ENCODE data around the gene MAOA.
"Not testable (repeated sequence)": the region's sequence is repeated elsewhere in the genome, so short reads cannot be mapped to it uniquely, and the experiment has no call there.

Gene MAOA

DNA sequence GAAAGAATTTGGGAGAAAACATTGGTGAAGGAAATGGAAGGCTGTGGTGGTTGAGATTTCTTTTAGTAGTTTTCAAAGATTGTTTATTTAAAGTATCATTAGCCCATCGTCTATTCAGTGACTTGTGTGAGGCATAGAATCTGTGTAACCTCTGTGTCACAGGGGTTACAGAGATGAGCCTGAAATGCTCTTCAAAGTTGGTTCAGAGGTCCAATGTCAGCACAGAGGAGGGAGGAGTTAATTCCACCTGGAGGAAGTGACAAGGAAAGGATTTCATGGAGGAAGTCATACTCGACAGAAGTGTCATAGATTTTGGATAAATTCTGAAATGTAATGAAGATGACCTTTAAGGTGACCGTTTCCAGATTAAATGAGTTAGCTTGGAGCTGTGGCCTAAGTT, 8.2 kb downstream of the MAOA start:
- no peak for DNase-seq

DNA sequence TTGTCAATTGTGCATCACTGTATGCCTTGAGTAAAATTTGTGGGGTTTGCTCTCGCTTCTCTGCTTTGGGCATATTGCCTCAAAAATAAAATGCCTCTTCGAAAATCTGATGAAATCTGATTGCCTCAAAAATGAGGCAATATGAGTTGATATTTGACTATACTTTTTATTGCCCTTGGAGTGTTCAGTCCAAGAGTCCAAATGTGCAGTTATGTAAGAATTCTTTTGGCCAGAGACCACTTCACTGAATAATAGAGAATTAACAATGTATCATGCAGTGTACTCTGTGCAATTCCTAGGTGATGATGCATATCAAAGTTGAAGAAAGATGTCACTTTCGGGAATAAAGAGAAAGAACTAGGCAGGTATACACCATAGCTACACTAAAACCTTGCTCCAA, 8.6 kb downstream of the MAOA start:
- DNase-seq = no peak

DNA sequence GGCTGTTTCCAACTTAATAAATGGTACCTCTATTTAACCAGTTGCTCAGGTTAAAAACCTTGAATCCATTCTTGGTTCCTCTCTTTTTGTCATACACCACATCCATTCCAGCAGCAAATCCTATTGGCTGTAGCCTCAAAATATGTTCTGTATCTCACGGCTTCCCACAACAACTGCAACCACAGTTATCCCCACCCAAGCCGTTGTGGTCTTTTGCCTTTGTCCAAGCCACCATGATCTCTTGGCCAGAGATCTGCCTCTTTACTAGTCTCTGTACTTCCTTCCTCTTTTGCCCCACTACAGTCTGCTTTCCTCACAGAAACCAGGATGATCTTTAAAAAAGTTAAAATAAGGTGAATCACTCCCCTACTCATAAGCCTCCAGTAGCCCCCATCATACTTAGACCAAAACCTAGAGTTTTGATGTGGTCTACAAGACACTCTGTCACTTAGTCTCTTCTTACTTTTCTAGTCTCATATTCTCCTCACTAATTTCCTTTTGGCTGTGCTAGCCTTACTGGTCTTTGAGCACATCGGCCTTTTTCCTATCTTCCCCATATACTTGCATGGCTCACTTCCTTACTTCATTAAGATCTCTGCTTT, 10.3 kb downstream of the MAOA start:
- DNase-seq = no peak

- not testable (repeated sequence) for DNase-seq
Observed at GRCh38 chrX:43675965-43676628, 20.0 kb downstream of the MAOA start.

GRCh38 chrX:43676971-43677572, 21.0 kb downstream of the MAOA start:
- DNase-seq = no peak

- DNase-seq = no peak
Observed at GRCh38 chrX:43677993-43678392, 21.9 kb downstream of the MAOA start.

DNA sequence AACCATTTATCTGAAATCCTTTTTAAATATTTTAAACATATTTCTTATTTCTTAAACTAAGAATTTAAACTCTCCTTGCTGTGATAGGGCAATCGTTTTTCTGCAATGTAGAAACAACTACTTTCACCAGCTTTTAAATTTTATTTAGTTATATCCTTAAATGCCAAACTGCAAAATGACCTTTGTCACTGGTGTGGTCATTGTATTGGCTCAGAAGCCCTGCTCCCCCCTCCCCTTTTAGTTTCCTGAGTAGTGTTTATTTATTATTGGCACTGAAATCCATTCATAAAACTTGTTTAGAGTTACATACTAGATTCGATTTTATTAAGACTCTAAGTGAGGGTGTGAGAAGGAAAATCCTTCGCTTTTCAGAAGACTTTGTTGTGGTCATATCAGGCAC, 23.0 kb downstream of the MAOA start:
- DNase-seq = no peak

GRCh38 chrX:43679778-43680177, 23.7 kb downstream of the MAOA start:
- DNase-seq = no peak

DNA sequence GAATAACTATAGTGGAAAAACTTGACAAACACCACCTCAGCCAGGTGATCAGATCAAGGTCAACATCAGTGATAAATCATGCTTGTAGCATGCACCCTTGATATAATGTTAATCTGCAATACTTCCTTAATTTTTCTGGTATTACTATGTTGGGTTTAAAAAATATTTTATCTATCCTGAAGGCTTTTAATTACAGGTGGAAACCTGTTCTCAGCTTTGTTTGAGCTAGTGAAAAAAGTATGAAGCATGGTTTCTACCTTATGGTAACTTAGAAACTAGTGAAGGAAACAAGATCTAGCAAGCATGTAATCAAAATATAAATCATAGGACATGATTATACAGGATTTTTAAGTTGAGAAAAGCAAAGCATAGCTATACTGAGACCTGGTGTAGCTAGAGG, 26.6 kb downstream of the MAOA start:
- DNase-seq = no peak

- no peak for DNase-seq
Observed at GRCh38 chrX:43685221-43685620, 29.1 kb downstream of the MAOA start.

- DNase-seq = no peak
Observed at GRCh38 chrX:43688586-43688985, 32.5 kb downstream of the MAOA start.

- DNase-seq = no peak
Observed at GRCh38 chrX:43693602-43694406, 37.7 kb downstream of the MAOA start.

DNA sequence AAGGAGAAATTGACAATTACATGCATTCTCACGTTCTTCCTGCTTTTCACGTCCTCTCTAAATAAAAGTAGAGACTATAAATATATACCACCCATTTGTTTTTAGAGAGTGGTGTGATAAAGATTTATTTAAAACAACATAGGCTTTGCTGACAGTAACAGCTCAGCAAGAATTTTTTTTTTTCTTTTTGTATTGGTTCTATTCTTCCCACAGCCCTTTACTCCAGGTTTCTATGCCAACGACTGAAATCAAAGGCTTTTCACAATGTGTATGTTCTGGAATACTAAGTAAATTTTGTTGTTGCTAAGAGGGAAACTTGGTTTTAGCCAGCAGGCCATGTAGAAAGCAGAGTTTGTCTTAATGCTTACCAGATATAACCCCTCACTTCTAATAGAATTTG, 43.4 kb downstream of the MAOA start:
- no peak for DNase-seq

GRCh38 chrX:43702079-43702524, 46.0 kb downstream of the MAOA start:
- DNase-seq = no peak

DNA sequence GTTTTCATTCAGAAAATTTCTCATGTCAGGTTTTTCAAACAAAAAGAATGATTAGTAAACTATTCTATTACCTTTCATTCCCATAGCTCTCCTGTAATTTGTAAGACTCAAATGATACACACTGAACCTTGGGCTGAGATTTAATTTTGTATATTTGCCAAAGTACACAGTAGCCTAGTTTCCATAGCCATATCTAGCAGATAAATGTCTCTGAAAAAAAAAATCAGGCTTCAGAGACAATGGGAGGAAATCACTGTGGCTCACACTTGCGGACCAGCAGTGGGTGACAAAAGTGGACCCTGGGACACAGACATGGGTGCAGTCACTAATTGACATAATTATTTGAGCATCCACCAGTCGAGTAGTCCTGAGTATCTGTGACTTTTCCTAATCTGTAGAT, 46.6 kb downstream of the MAOA start:
- DNase-seq = no peak

DNA sequence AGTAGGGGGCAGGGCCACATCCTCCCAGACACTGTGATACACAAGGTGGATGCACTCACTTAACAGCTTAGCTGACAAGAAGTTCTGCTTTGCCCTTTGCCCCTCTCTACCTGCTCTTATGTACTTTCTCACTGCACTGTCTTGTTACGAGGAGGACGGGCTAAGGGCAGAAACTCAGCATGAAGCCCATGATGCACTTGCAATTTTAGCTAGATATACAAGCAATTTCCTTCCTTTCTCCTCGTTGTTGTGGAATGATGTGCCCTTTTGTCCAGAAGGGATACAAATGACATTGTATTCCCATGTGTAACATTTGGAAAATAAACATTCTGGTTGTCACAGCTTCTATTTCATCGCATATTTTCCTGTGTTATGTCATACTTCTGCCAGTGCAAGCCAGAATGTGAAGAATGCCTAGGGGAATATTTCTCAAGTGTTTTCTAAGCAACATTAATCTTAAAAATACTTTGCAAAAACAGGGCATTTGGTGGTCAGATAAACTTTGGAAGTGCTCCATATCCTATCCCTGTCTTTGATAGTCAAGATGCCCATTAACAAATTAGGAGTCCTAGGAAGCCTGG, 47.2 kb downstream of the MAOA start:
- DNase-seq = no peak

- no peak for DNase-seq
Observed at GRCh38 chrX:43706786-43707370, 50.8 kb downstream of the MAOA start.

- no peak for DNase-seq
Observed at GRCh38 chrX:43707812-43708548, 51.9 kb downstream of the MAOA start.

DNA sequence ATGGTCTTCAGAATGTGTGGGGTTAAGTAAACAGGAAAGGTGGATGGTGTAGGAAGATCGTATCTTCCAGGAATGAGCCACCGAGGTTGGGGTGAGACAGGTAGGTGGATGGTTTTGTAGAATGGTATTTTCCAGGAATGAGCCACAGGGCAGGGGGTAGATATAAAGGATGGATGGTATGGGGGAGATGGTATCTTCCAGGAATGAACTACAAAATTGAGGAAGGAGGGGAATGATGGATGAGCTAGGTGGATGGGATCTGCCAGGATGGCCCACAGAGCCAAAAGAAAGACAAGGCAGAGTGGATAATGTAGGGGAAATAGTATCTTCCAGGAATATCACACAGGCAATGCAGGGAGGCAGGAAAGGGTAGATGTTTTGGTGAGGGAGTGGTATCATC, 60.0 kb downstream of the MAOA start:
- no peak for DNase-seq

- no peak for DNase-seq
Observed at GRCh38 chrX:43716696-43717095, 60.6 kb downstream of the MAOA start.

- DNase-seq = no peak
Observed at GRCh38 chrX:43717161-43717560, 61.1 kb downstream of the MAOA start.

GRCh38 chrX:43718081-43718480, 62.0 kb downstream of the MAOA start:
- no peak for DNase-seq
